GM21576 (cell line): ENCODE measurements around the gene FAM222B.

Source experiments
- ATAC-seq: cut with Tn5 transposase; IDR thresholded peaks from one replicate; pipeline ENCODE4 v1.9.1; 2021; ENCODE audit warnings: mild to moderate bottlenecking, moderate library complexity; ENCODE audit not compliant: unreplicated experiment

FAM222B gene

GRCh38 chr17:28717578-28718332 lies 124.8 kb downstream of the FAM222B start, which contains the start of gene RAB34:
Gene RAB34, minus strand, starts transcription at chr17:28717868. Its CDS starts 602 bp downstream, at chr17:28717266.
- ATAC-seq, result no peak

- ATAC-seq, result no peak
Measured at GRCh38 chr17:28716740-28717577, 125.6 kb downstream of the FAM222B start.

GRCh38 chr17:28715217-28715616 lies 127.4 kb downstream of the FAM222B start:
- ATAC-seq, result no peak

GRCh38 chr17:28714281-28714680 lies 128.3 kb downstream of the FAM222B start:
- no peak for ATAC-seq

GRCh38 chr17:28712705-28713415 lies 129.7 kb downstream of the FAM222B start:
- ATAC-seq, result no peak

GRCh38 chr17:28712032-28712704 lies 130.4 kb downstream of the FAM222B start:
- no peak for ATAC-seq

- peak; percentile 5 for ATAC-seq
Measured at GRCh38 chr17:28711723-28712031, 130.9 kb downstream of the FAM222B start, which contains the start of gene PROCA1. Gene PROCA1, minus strand, starts transcription at chr17:28711888. Its CDS starts 228 bp downstream, at chr17:28711660.

GRCh38 chr17:28710861-28711722 lies 131.5 kb downstream of the FAM222B start:
- ATAC-seq, result peak; percentile 58

GRCh38 chr17:28707339-28707720 lies 135.3 kb downstream of the FAM222B start:
- ATAC-seq, result no peak

GRCh38 chr17:28706471-28707338 lies 135.9 kb downstream of the FAM222B start:
- no peak for ATAC-seq
